ENCODE results near the gene IFRD1.
A peak's percentile ranks its signal among the peaks of the same experiment; 100 is the strongest.

IFRD1 gene

DNA sequence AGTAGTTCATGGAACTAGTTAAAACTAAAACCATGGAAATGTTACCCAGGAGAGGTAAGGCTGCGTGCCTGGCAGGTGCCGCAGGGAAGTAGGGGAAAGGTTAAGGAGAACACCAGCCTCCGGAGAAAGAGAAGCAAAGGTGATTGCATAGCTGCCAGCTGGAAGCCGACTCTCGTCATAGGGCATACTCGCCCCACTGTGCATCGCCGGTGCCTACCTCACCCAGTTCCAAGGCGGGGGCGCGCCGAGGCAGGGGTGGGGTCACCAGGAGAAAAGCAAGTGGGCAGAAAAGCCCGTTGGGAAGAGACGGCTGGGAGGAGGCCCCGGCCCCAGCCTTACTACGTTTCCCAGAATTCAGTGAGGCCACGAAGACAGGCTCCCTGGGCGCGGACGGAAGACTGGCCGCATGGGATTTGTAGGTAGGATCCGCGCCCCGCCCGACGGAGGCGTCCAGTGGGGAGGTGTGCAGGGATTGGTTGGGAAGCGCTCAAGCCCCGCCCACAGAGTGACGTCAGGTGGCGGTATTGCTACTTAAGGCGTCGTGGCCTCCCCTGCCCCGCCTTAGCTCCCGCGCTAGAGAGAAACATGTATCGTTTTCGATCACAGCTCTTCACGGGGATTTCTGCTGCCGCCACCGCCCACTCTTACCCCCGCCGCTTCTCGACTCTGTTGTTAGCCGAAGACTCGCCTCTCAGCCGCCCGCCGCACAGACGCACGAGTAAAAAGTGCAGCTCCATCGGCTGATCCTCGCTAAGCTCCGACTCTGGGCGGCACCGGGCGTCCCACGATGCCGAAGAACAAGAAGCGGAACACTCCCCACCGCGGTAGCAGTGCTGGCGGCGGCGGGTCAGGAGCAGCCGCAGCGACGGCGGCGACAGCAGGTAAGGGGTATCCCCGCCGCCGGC is at the start of gene IFRD1:
IFRD1 (plus strand) TSS at position 559 of the 905 bp plus-strand sequence; CDS start at position 788, 229 bp downstream.
- DNase-seq (ENCODE audit: low read depth in 2 of 2), result peak; percentile 96 to 98

DNA sequence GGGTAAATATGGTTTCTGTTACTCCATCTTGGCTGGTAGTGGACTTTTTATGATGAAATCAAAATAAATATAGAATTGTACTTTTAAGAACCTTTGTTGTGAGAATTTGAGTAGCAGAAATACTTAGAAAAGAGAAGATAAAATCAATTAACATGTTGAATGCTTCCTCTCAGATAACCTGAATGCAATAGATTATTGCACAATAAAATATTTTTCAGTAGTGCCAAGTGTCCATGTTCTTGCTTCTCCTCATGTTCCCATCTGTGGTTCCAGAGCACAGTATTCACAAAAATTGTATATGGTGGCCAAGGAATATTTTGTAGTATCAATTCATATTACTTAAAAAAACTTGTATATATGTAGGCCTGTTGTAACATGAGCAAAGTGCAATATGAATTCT is 45.9 kb upstream of the IFRD1 start:
- DNase-seq (ENCODE audit: low read depth in 2 of 2), result no peak

DNA sequence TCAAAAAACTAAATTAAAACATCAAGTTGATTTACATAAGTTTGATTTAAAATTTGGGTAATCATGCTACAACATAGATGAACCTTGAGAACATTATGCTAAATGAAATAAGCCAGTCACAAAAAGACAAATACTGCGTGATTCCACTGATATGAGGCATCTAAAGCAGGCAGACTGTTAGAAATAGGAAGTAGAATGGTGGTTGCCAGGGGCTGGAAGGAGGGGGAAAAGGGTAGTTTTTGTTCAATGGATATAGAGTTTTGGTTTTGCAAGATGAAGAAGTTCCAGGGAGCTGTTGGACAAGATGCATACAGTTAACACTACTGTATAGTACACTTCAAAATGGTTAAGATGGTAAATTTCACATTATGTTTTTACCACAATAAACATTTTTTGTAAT is 45.0 kb upstream of the IFRD1 start:
- no peak for DNase-seq (ENCODE audit: low read depth in 2 of 2)

DNA sequence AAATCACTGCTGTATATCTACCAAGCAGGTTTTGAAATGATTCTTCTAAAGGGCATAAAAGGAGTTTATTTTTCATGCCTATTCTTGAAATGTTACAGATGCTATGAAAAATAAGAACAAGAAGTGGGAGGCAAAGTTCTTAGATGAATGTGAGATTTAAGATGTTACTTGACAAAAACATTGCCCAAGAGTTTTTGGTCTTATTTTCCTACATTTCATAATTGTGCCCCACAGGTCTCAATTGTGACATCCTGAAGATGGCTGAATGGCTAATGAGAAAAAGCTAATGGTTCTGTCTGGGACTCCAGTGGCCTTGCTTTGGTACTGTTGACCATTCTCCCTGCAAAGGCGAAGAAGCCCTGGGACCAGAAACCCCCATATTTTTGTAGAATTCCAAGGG is 43.0 kb upstream of the IFRD1 start:
- DNase-seq (ENCODE audit: low read depth in 2 of 2), result no peak

DNA sequence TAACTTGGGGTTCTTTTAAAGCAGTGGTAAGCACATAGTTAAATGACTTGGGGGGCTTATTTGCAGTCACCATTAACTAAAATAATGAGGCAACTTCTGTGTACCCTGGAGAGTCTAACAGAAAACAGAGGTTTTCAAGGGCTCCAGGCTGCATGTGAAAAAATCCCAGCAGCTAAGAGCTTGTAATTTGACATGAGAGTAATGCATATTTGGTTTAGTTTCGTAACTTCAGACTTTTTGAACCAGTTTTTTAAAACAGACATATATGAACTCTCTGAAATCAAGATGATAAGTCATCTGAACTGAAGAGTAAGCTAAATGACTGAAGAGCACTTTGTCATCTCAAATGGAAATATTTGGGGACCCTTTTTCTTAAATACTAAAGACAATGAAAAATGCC is 40.2 kb upstream of the IFRD1 start:
- DNase-seq (ENCODE audit: low read depth in 2 of 2), result no peak

- DNase-seq (ENCODE audit: low read depth in 2 of 2), result no peak
Observed at GRCh38 chr7:112411186-112411795, 39.0 kb upstream of the IFRD1 start.

DNA sequence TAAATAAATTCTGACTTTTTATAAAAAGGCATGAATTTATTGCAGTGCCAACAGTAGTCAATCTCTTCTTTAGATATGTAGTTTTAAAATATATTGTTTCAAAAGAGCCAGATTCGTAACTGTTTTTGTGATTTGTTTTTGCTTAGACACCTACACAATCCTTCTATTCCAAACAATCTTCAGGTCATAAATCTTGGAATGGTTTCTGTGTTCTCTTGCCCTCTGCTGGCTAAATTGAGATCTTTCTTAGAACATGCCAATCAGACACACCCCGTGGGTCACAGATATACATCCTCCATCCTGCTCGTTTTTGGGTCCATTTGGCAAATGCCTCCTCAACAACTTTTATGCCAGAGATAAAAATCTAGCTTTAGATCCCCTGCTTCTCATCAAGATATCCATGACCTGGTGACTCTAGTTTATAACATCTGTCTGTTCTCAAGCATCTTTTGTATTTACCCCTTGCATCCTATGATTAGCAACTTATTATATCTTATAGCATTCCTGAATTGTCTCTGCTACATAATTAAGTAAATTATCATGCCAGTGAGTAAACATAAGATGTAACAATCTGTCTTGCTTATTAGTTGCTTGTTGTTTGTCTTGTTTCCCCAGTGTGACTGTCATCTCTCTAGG is 35.3 kb upstream of the IFRD1 start:
- DNase-seq (ENCODE audit: low read depth in 2 of 2), result no peak

- no peak for DNase-seq (ENCODE audit: low read depth in 2 of 2)
Observed at GRCh38 chr7:112416127-112416526, 34.1 kb upstream of the IFRD1 start.

DNA sequence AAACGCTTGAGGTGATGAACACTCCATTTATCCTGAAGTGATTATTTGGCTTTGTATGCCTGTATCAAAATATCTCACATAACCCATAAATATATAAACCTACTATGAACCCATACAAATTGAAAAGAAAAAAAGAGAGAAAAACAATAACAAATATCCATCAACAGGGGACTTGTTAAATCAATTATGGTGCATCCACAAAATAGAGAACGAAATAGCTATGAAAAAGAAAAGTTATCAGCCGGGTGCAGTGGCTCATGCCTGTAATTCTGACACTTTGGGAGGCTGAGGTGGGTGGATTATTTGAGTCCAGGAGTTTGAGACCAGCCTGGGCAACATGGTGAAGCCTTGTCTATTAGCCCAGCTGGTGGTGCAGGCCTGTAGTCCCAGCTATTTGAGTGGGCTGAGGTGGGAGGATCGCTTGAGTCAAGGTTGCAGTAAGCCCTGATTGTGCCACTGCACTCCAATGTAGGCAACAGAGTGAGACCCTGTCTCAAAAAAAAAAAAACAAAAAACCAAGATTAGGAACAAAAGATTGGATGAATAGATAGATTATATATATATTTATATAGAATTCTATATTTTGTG is 30.6 kb upstream of the IFRD1 start:
- no peak for DNase-seq (ENCODE audit: low read depth in 2 of 2)

DNA sequence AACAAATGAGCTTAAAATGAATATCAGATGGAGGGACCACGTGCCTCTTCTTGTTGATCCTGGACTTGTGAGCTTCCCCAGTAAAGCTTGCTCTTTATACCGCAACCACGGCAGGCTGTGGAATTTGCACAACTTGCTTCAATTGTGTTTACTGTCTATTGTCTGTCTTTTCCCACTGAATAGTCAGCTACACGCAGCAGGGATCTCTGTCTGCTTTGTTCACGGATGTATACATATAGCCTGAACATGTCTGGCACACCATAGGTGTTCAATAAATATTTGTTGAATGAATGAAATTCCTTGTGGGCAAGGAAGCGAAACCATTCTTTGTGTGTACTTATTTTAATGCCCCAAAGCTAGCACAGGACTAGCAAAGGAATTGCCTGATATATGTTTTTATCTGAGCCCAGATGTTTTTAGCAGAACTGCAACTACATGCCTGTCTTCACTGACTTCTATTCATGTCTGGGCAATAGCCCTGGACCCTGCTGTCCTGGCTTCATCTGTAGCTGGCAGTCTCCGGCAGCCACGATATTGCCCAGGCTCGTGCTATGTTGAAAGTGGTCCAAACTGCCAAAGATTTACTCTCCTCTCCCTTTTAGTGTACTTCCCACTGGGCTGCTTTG is 29.9 kb upstream of the IFRD1 start:
- DNase-seq (ENCODE audit: low read depth in 2 of 2), result no peak

- DNase-seq (ENCODE audit: low read depth in 2 of 2), result no peak
Observed at GRCh38 chr7:112421666-112422486, 28.4 kb upstream of the IFRD1 start.

- DNase-seq (ENCODE audit: low read depth in 2 of 2), result no peak
Observed at GRCh38 chr7:112422842-112423496, 27.3 kb upstream of the IFRD1 start.

- DNase-seq (ENCODE audit: low read depth in 2 of 2), result no peak
Observed at GRCh38 chr7:112423987-112424386, 26.3 kb upstream of the IFRD1 start.

- no peak for DNase-seq (ENCODE audit: low read depth in 2 of 2)
Observed at GRCh38 chr7:112427984-112428383, 22.3 kb upstream of the IFRD1 start.

- DNase-seq (ENCODE audit: low read depth in 2 of 2), result no peak
Observed at GRCh38 chr7:112428715-112429114, 21.5 kb upstream of the IFRD1 start.

- no peak for DNase-seq (ENCODE audit: low read depth in 2 of 2)
Observed at GRCh38 chr7:112430649-112431048, 19.6 kb upstream of the IFRD1 start.

DNA sequence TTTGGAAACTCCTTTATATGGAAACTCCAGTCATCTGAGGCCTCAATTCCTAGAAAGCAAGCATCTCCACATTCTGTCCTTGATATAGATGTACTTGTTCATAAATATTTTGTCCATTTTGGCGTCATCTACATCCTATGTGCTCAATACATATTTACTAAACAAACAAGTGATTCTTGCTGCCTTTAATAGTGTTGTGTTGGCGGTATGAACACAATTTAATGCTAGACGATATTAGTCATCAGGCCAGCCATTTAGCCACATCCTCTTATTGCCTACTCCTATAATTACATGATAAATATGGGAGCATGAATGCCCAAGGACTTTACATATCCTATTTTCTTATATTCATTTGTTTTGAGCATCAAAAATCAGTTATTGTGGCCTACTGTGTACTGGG is 18.5 kb upstream of the IFRD1 start:
- DNase-seq (ENCODE audit: low read depth in 2 of 2), result no peak

GRCh38 chr7:112433289-112433688 is 17.0 kb upstream of the IFRD1 start:
- DNase-seq (ENCODE audit: low read depth in 2 of 2), result no peak

DNA sequence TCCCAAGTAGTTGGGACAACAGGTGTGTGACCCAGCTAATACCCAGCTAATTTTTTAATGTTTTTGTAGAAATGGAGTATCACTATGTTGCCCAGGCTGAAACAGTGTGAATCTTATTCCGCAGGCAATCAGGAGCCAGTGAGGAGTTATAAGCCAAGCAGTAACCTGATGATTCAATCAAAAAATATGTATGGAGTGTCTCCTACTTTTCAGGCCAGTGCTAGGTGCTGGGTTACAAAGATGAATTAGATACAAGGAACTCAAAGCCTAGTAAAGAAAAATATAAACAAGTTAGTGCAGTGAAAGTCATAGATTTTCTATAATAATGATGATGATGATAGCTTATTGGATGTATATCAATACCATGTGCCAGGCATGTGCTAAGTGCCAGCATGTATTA is 13.2 kb upstream of the IFRD1 start:
- DNase-seq (ENCODE audit: low read depth in 2 of 2), result no peak

- DNase-seq (ENCODE audit: low read depth in 2 of 2), result no peak
Observed at GRCh38 chr7:112439476-112439875, 10.8 kb upstream of the IFRD1 start.

GRCh38 chr7:112442210-112442609 is 8.1 kb upstream of the IFRD1 start:
- no peak for DNase-seq (ENCODE audit: low read depth in 2 of 2)

Measured in stimulated activated CD8-positive, alpha-beta memory T cell treated with anti-CD3 and anti-CD28 coated beads, Interleukin-2, amount 100 ng/mL, for 1 hour (primary cell).